Endodermal cell (in vitro differentiated cells): ENCODE measurements around the gene MSH6. TPM values are rescaled to one million over a fixed set of nuclear protein-coding genes. Genes with fewer than 3 reads are reported as not detected.

ENCODE experiments used
- DNase-seq: peaks from one replicate; pipeline ENCODE4 v3.0.0-alpha.2; 2017
- H3K27ac ChIP-seq: 2 replicates; pipeline ENCODE4 v1.5.1; 2013; ENCODE audit warnings: mild to moderate bottlenecking, low read depth, low read length, moderate library complexity
- H3K27me3 ChIP-seq: 2 replicates; pipeline ENCODE4 v1.6.1; 2013; ENCODE audit warnings: mild to moderate bottlenecking, low read length, moderate library complexity; ENCODE audit not compliant: insufficient read depth, control insufficient read depth, poor library complexity, severe bottlenecking
- H3K36me3 ChIP-seq: 2 replicates; pipeline ENCODE4 v1.7.0; 2013; ENCODE audit warnings: mild to moderate bottlenecking, low read length, moderate library complexity; ENCODE audit not compliant: control insufficient read depth, insufficient read depth
- H3K4me1 ChIP-seq: one replicate; pipeline ENCODE4 v1.7.0; 2013; ENCODE audit warnings: low read length; ENCODE audit not compliant: control insufficient read depth, insufficient read depth
- H3K4me3 ChIP-seq: 2 replicates; pipeline ENCODE4 v1.5.1; 2013; ENCODE audit warnings: mild to moderate bottlenecking, low read length, moderate library complexity
- H3K9ac ChIP-seq: 2 replicates; pipeline ENCODE4 v1.6.1; 2013; ENCODE audit warnings: mild to moderate bottlenecking, low read length, moderate library complexity; ENCODE audit not compliant: poor library complexity, severe bottlenecking; ENCODE audit errors: extremely low read depth
- H3K9me3 ChIP-seq: 2 replicates; pipeline ENCODE4 v1.6.1; 2013; ENCODE audit warnings: mild to moderate bottlenecking, low read length, moderate library complexity; ENCODE audit not compliant: control insufficient read depth
- H3K27ac Mint-ChIP-seq: 2 replicates; pipeline ENCODE4 v1.8.0; 2020; ENCODE audit warnings: mixed read lengths
- H3K27me3 Mint-ChIP-seq: 2 replicates; pipeline ENCODE4 v1.8.0; 2021; ENCODE audit warnings: mild to moderate bottlenecking, mixed read lengths; ENCODE audit not compliant: insufficient read depth
- H3K36me3 Mint-ChIP-seq: 2 replicates; pipeline ENCODE4 v1.8.0; 2020; ENCODE audit warnings: low read depth, mixed read lengths
- H3K4me1 Mint-ChIP-seq: 2 replicates; pipeline ENCODE4 v1.8.0; 2020; ENCODE audit warnings: mixed read lengths
- H3K4me3 Mint-ChIP-seq: 2 replicates; pipeline ENCODE4 v1.8.0; 2020; ENCODE audit warnings: mild to moderate bottlenecking, moderate library complexity, mixed read lengths
- H3K9me3 Mint-ChIP-seq: 2 replicates; pipeline ENCODE4 v1.8.0; 2020; ENCODE audit warnings: mild to moderate bottlenecking, mixed read lengths
- CTCF ChIP-seq: fragments of 200-600 bp; sonication (generic); conservative IDR thresholded peaks from 2 replicates; pipeline ENCODE4 v1.5.0; 2021; ENCODE audit warnings: antibody characterized with exemption, mild to moderate bottlenecking
- WGBS, 2 experiments: methylation state at CpG; one replicate each; pipeline versions ENCODE4 v1.1.5 to v1.1.7; 2013; ENCODE audit warnings: missing lambda C conversion rate in 2 of 2, mixed read lengths in 1 of 2; ENCODE audit not compliant: insufficient coverage in 1 of 2, insufficient read length in 1 of 2; 5-methylcytosine and 5-hydroxymethylcytosine counted together
- total RNA-seq, 2 donors: library from RNA; stranded (reverse); fragmentation: NEBNext Ultra II Directional in 1 of 2; extraction: Animal tissue kit (Norgen Biotek cat#: 25700) in 1 of 2; gene quantifications; 2 replicates in 1 of 2; 3 replicates in 1 of 2; pipeline ENCODE4 v1.2.1, GENCODE V29; 2021

Gene MSH6
- total RNA-seq, 2 donors from 2014 or later: 363 to 368 TPM

GRCh38 chr2:47741101-47741500 is 41.8 kb upstream of the MSH6 start:
- H3K4me3 ChIP-seq: peak overlapping the region; percentile 15
- no peaks in the 10 kb centered on the region for H3K36me3 ChIP-seq
- no peak for TF ChIP-seq CTCF
- no peaks in the 10 kb centered on the region for H3K27me3 Mint-ChIP-seq
- H3K4me1 Mint-ChIP-seq: peaks cover 50% of the 10 kb centered on the region
- WGBS, 2 experiments: 74 to 90% methylated on average over 3 of the region's 3 CpGs
- H3K9ac ChIP-seq: peak overlapping the region; percentile 3
- H3K36me3 Mint-ChIP-seq: peaks cover 3% of the 10 kb centered on the region
- no peaks in the 10 kb centered on the region for H3K27me3 ChIP-seq
- H3K9me3 ChIP-seq: peaks cover 13% of the 10 kb centered on the region
- H3K4me3 Mint-ChIP-seq: no peak overlapping the region
- DNase-seq: no peak
- H3K4me1 ChIP-seq: peaks cover 6% of the 10 kb centered on the region
- peaks cover 7% of the 10 kb centered on the region for H3K9me3 Mint-ChIP-seq
- H3K27ac Mint-ChIP-seq: peak overlapping the region; percentile 92
- H3K27ac ChIP-seq: peak overlapping the region; percentile 22

- no peak overlapping the region for H3K4me3 Mint-ChIP-seq
- peak overlapping the region; percentile 3 for H3K9ac ChIP-seq
- no peak for TF ChIP-seq CTCF
- H3K36me3 Mint-ChIP-seq: peaks cover 6% of the 10 kb centered on the region
- H3K9me3 Mint-ChIP-seq: peaks cover 11% of the 10 kb centered on the region
- H3K4me3 ChIP-seq: no peak overlapping the region
- WGBS, 2 experiments: 56 to 58% methylated on average over 1 to 3 of the region's 3 CpGs
- H3K27me3 ChIP-seq: no peaks in the 10 kb centered on the region
- H3K27ac Mint-ChIP-seq: peak overlapping the region; percentile 92
- H3K9me3 ChIP-seq: peaks cover 18% of the 10 kb centered on the region
- no peak overlapping the region for H3K27ac ChIP-seq
- peaks cover 50% of the 10 kb centered on the region for H3K4me1 Mint-ChIP-seq
- H3K36me3 ChIP-seq: no peaks in the 10 kb centered on the region
- H3K4me1 ChIP-seq: peaks cover 6% of the 10 kb centered on the region
- no peak for DNase-seq
- no peaks in the 10 kb centered on the region for H3K27me3 Mint-ChIP-seq
Measured at GRCh38 chr2:47741637-47742036, 41.3 kb upstream of the MSH6 start.

- Mint-ChIP-seq H3K4me3 (no peak overlapping the region), H3K4me1 (peaks cover 34% of the 10 kb centered on the region), H3K27ac (peak overlapping the region; percentile 58), H3K9me3 (peaks cover 35% of the 10 kb centered on the region), H3K36me3 (peaks cover 23% of the 10 kb centered on the region), H3K27me3 (no peaks in the 10 kb centered on the region)
- Histone ChIP-seq H3K27me3 (no peaks in the 10 kb centered on the region), H3K4me3 (no peak overlapping the region), H3K4me1 (peaks cover 6% of the 10 kb centered on the region), H3K9me3 (peaks cover 42% of the 10 kb centered on the region), H3K9ac (no peak overlapping the region), H3K27ac (no peak overlapping the region), H3K36me3 (no peaks in the 10 kb centered on the region)
- TF ChIP-seq CTCF: no peak
- no peak for DNase-seq
- WGBS, 2 experiments: 94% methylated on average over 2 of the region's 2 CpGs; no CpG with 5 or more reads in 1 of the 2 experiments
Measured at GRCh38 chr2:47744074-47744473, 38.9 kb upstream of the MSH6 start.
